B cell (primary cell): ENCODE results near the gene ITGAE. TPM values are rescaled to one million over a fixed set of nuclear protein-coding genes. Genes with fewer than 3 reads are reported as not detected.
A peak's percentile ranks its signal among the peaks of the same experiment; 100 is the strongest.

Experiments used
- ATAC-seq: fragments of 200-7000 bp; cut with Tn5 transposase; one replicate; pipeline ENCODE4 v1.10.0; 2021; ENCODE audit warnings: low read depth, mild to moderate bottlenecking, moderate number of reproducible peaks, moderate library complexity
- CTCF ChIA-PET: fragments of 350-600 bp; sonication (Branson Sonifier 250); formaldehyde crosslinking; loops from one replicate; lab custom pipeline; 2021; ENCODE audit warnings: antibody characterized with exemption, inconsistent platforms; lab: Charles Lee
- POLR2A ChIA-PET: fragments of 350-600 bp; sonication (Branson Sonifier 250); formaldehyde crosslinking; loops from one replicate; lab custom pipeline; 2021; ENCODE audit warnings: antibody characterized with exemption; lab: Charles Lee
- DNase-seq: peaks from one replicate; pipeline ENCODE4 v3.0.0; 2013
- H2AFZ ChIP-seq: 2 replicates; pipeline ENCODE4 v1.6.1; 2012; ENCODE audit warnings: mild to moderate bottlenecking, low read depth, low read length; ENCODE audit not compliant: insufficient read depth, poor library complexity, severe bottlenecking
- H3K27ac ChIP-seq, 2 donors: 1 replicate in 1 of 2; 2 replicates in 1 of 2; pipeline ENCODE4 v1.5.1; 2012 to 2013; ENCODE audit warnings: low read length in 2 of 2, mild to moderate bottlenecking in 2 of 2, moderate library complexity in 1 of 2
- H3K27me3 ChIP-seq, 4 experiments: fragments of 200-600 bp in 1 of 4; sonication (generic) in 1 of 4; replicated peaks in 1 of 4; 1 replicate in 2 of 4; 2 replicates in 2 of 4; pipeline versions ENCODE4 v1.6.1 to v1.7.0; 2013 to 2016; ENCODE audit warnings: low read length in 3 of 4, mild to moderate bottlenecking in 2 of 4, mixed read lengths in 1 of 4, moderate library complexity in 1 of 4; ENCODE audit not compliant: insufficient read depth in 4 of 4, control insufficient read depth in 3 of 4; ENCODE audit errors: control extremely low read depth in 1 of 4
- H3K36me3 ChIP-seq, 2 experiments: replicated peaks in 1 of 2; 1 replicate in 1 of 2; 2 replicates in 1 of 2; pipeline versions ENCODE4 v1.6.1 to v1.7.1; 2013; ENCODE audit warnings: low read length in 1 of 2; ENCODE audit not compliant: insufficient read depth in 2 of 2, control insufficient read depth in 1 of 2; ENCODE audit errors: control extremely low read depth in 1 of 2, extremely low read depth in 1 of 2
- H3K4me1 ChIP-seq, 2 donors: fragments of 200-600 bp in 1 of 2; sonication (generic) in 1 of 2; 1 replicate in 1 of 2; 2 replicates in 1 of 2; pipeline versions ENCODE4 v1.5.1 to v1.6.1; 2013 to 2017; ENCODE audit warnings: low read length in 2 of 2; ENCODE audit not compliant: control insufficient read depth in 2 of 2, insufficient read depth in 2 of 2
- H3K4me2 ChIP-seq: replicated peaks from 2 replicates; pipeline ENCODE3; 2012; ENCODE audit warnings: mild to moderate bottlenecking, low read depth, low read length; ENCODE audit not compliant: poor library complexity, severe bottlenecking
- H3K4me3 ChIP-seq, 5 experiments: fragments of 200-600 bp in 1 of 5; sonication (generic) in 1 of 5; 1 replicate in 3 of 5; 2 replicates in 2 of 5; pipeline versions ENCODE4 v1.5.1 to v1.7.0; 2011 to 2016; ENCODE audit warnings: low read length in 4 of 5, mild to moderate bottlenecking in 4 of 5, low read depth in 2 of 5, control low read depth in 1 of 5, moderate library complexity in 1 of 5; ENCODE audit not compliant: insufficient read depth in 1 of 5; ENCODE audit errors: control extremely low read depth in 1 of 5, extremely low read depth in 1 of 5
- H3K79me2 ChIP-seq: fragments of 200-600 bp; sonication (generic); one replicate; pipeline ENCODE4 v1.6.0; 2016; ENCODE audit warnings: low read length; ENCODE audit not compliant: control insufficient read depth, insufficient read depth
- H3K9ac ChIP-seq: fragments of 200-600 bp; sonication (generic); 2 replicates; pipeline ENCODE4 v1.6.1; 2017; ENCODE audit warnings: mild to moderate bottlenecking, low read length, moderate library complexity
- H3K9me3 ChIP-seq, 3 donors: one replicate each; pipeline versions ENCODE4 v1.6.1 to v1.7.1; 2013; ENCODE audit warnings: low read length in 2 of 3; ENCODE audit not compliant: control insufficient read depth in 2 of 3, insufficient read depth in 1 of 3; ENCODE audit errors: control extremely low read depth in 1 of 3
- H4K20me1 ChIP-seq: 2 replicates; pipeline ENCODE4 v1.6.0; 2012; ENCODE audit warnings: mild to moderate bottlenecking, low read length; ENCODE audit not compliant: insufficient read depth, control insufficient read depth, poor library complexity, severe bottlenecking
- H3K27ac Mint-ChIP-seq: one replicate; pipeline ENCODE4 v1.8.0; 2021; ENCODE audit warnings: mixed read lengths
- H3K27me3 Mint-ChIP-seq: one replicate; pipeline ENCODE4 v1.8.0; 2021; ENCODE audit warnings: mixed read lengths
- H3K4me1 Mint-ChIP-seq: one replicate; pipeline ENCODE4 v1.8.0; 2021; ENCODE audit warnings: mixed read lengths
- H3K4me3 Mint-ChIP-seq: one replicate; pipeline ENCODE4 v1.8.0; 2021; ENCODE audit warnings: mixed read lengths
- H3K9me3 Mint-ChIP-seq: one replicate; pipeline ENCODE4 v1.8.0; 2022; ENCODE audit warnings: mixed read lengths; ENCODE audit not compliant: insufficient read depth
- CTCF ChIP-seq: fragments of 200-600 bp; IDR thresholded peaks from one replicate; pipeline ENCODE4 v1.8.0; 2022; ENCODE audit warnings: antibody characterized with exemption, mild to moderate bottlenecking
- EZH2 ChIP-seq: IDR thresholded peaks from 2 replicates; pipeline ENCODE4 v1.6.1; 2012; ENCODE audit warnings: borderline replicate concordance, low read depth, mild to moderate bottlenecking, moderate library complexity, low read length; ENCODE audit not compliant: insufficient read depth, poor library complexity, severe bottlenecking
- WGBS: methylation state at CpG from one replicate; pipeline ENCODE4 v1.1.5; 2013; ENCODE audit warnings: missing lambda C conversion rate; ENCODE audit not compliant: insufficient coverage; 5-methylcytosine and 5-hydroxymethylcytosine counted together
- intact Hi-C: fragments of 100-400 bp; cut with micrococcal nuclease; formaldehyde crosslinking; loops from one replicate; pipeline ENCODE4 v1.10.0; 2022
- polyA plus RNA-seq: library from polyadenylated mRNA; depleted of rRNA; stranded (reverse); fragments of >200 nt; gene quantifications from 2 replicates; pipeline ENCODE4 v1.2.3, GENCODE V29; 2012
- total RNA-seq, 2 donors: library from RNA; stranded (reverse); fragments of 120-200 nt in 1 of 2; gene quantifications; 1 replicate in 1 of 2; 2 replicates in 1 of 2; pipeline versions ENCODE4 v1.2.3 to v1.2.4, GENCODE V29; 2013 to 2022

ITGAE gene
- total and polyA plus RNA-seq, 2 donors (not counting 1 experiment from before 2014, with no cell fraction given) = 48.2 to 95.6 TPM

DNA sequence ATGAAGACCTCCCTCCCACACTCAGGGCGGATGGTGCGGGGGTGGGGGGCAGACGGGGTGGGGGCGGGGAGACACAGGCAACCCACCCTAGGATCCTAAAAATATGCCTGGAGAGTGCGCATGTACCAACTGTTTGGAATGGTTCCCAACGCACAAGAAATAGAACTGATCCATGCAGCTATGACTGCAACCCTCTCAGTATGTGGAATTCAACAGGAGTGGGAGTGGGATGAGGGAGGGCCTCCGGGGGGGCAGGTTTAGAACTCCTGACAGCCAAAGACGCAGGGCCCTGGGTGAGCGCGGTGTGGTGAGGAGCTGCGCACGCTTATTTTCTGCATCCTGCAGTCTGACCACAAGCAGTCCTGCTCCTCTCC, 103.9 kb downstream of the ITGAE start:
- ChIA-PET POLR2A (interaction anchor here (0.6 to 6.4 kb wide), 7 partner anchors 13 to 395 kb away, joined by 3 to 63 read pairs (median 3); partner anchors contain the start of gene HASPIN), CTCF (interaction anchor here (0.9 to 5.0 kb wide), 5 partner anchors 13 to 130 kb away, joined by 3 to 52 read pairs (median 16); no protein-coding TSS in a partner anchor)
- TF ChIP-seq EZH2 (no peak), CTCF (no peak)
- Histone ChIP-seq H3K9me3 (peaks cover 0 to 8% (median 6%) of the 10 kb centered on the region in 3 donors), H3K27me3 (no peaks in the 10 kb centered on the region), H3K4me1 (peaks cover 35 to 65% of the 10 kb centered on the region in 2 donors), H3K27ac (peak overlapping the region in 1 of 2 donors; percentile 91), H3K36me3 (peaks cover 0 to 6% of the 10 kb centered on the region in 2 experiments), H3K79me2 (peaks cover 48% of the 10 kb centered on the region), H4K20me1 (peaks cover 15% of the 10 kb centered on the region), H2AFZ (no peak overlapping the region), H3K4me2 (peak overlapping the region; percentile 80), H3K4me3 (no peak overlapping the region), H3K9ac (no peak overlapping the region)
- H3K9me3 Mint-ChIP-seq = no peaks in the 10 kb centered on the region
- peak overlapping the region; percentile 99 for H3K27ac Mint-ChIP-seq
- peak overlapping the region; percentile 6 for H3K4me3 Mint-ChIP-seq
- H3K27me3 Mint-ChIP-seq = no peaks in the 10 kb centered on the region
- WGBS = 92% methylated on average over 8 of the region's 12 CpGs
- H3K4me1 Mint-ChIP-seq = peaks cover 61% of the 10 kb centered on the region
- intact Hi-C loops = no loop called here
- DNase-seq (no peak), ATAC-seq (no peak)

DNA sequence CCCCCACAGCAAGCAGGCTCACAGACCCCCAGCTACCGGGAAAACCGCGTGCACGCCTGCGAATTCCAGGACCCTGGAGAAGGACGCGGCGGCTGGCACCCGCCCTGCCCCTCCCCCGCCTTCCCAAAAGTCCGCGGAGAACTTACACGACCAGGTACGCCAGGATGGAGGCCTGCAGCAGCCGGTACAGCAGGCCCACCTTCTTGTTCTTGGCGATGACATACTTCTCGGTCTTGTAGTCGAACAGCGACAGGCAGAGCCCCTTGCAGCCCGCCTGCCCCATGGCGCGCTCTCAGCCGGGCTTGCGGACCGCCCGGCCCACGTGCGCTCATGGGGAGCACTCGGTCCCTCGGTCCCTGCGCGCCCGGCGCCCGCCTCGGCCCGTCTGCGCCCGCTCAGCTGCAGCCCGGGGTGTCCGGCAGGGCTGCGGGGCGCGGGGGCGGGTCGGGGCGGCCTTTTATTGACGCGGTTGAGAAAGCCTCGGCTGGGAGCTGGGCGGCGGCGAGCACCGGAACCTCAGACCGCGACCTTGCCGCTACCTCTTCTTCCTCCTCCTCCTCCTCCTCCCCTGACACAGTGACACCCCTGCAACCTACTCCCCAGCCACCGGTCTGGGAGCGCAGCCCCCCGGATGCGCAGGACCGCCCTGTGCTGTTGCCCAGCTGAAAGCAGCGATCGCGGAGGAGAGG, 105.1 kb downstream of the ITGAE start, which contains the start of gene P2RX5:
TSS of gene P2RX5 (minus strand) at position 433 of the 689 bp plus-strand sequence. CDS start at position 283, 150 bp downstream.
- DNase-seq = peak; percentile 80
- CTCF ChIA-PET = interaction anchor here (0.6 to 5.0 kb wide), 16 partner anchors 11 to 668 kb away, joined by 3 to 52 read pairs (median 6); partner anchors contain the start of gene HASPIN
- TF ChIP-seq CTCF = no peak
- TF ChIP-seq EZH2 = no peak
- Histone ChIP-seq H3K4me2 (peak within 1 kb of the TSS; percentile 80), H3K4me3 (peak within 1 kb of the TSS; percentile 58 to 93 (median 83)), H4K20me1 (peaks cover 27% of the 10 kb centered on the region), H3K27me3 (no peaks in the 10 kb centered on the region), H3K4me1 (peaks cover 35 to 65% of the 10 kb centered on the region in 2 donors), H3K9ac (peak within 1 kb of the TSS; percentile 77), H3K36me3 (peaks cover 0 to 17% of the 10 kb centered on the region in 2 experiments), H3K79me2 (peaks cover 56% of the 10 kb centered on the region), H3K9me3 (peaks cover 0 to 8% (median 6%) of the 10 kb centered on the region in 3 donors), H3K27ac (peak within 1 kb of the TSS; percentile 76 to 91), H2AFZ (peak within 1 kb of the TSS; percentile 64)
- Mint-ChIP-seq H3K4me1 (peaks cover 61% of the 10 kb centered on the region), H3K27me3 (no peaks in the 10 kb centered on the region), H3K27ac (peak within 1 kb of the TSS; percentile 99), H3K9me3 (no peaks in the 10 kb centered on the region), H3K4me3 (peak within 1 kb of the TSS; percentile 100)
- peak; percentile 52 for ATAC-seq
- POLR2A ChIA-PET = interaction anchor here (0.5 to 6.4 kb wide), 14 partner anchors 11 to 693 kb away, joined by 3 to 63 read pairs (median 4); partner anchors contain the start of gene HASPIN
- WGBS = under 1% methylated on average over 48 of the region's 65 CpGs
- intact Hi-C loops = loop anchor here (1.0 kb wide), 1 partner anchor 27 kb away; the partner anchor contains the start of gene HASPIN
